Measurements from ENCODE around the gene IL17RB.

The IL17RB gene

DNA sequence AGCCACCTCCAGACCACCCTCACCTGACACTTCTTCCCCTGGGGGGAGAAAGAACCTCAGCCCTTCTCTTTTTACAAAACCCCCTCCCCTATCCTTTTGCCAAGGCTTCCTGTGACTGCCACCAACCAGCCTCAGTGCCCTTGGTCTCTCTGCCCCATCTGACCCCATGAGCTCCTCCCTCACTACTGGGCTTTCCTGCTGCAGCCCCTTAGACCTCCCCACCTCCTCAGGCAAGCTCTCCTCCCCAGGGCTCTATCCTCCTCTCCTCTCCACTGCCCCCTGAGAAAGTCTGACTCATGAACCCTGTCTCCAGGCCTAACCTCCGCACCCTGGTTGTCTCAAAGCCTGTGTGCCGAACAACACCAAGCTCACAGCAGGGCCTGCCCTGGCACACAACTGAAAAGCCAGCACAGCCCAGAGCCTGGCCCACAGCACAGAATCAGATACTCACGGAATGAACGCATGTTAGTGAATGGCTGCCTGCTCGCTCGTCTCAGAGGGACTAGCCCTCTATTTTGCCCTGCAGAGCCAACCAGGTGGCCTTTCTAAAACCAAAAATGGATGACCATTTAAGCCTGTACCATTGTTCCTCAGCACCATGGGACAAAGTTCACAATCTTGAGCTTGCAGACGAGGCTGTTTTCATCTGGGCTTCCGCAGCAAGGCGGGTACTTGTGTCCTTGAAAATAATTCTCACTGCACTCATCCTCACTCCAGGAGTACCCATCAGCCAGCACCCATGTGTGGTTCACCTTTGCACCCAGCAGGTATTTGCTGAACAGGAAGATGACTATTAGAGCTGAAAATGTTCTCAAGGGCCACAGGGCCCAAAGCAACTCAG is 1.9 kb upstream of the IL17RB start:
- 93 to 95% methylated on average over 7 to 8 of the region's 9 CpGs for WGBS, 2 experiments (ENCODE audit: insufficient coverage in 2 of 2)
- Histone ChIP-seq H3K9me3 (ENCODE audit: control insufficient read depth, low read length) (no peaks in the 10 kb centered on the region), H3K4me1 (ENCODE audit: control insufficient read depth, insufficient read depth, low read length, poor library complexity, severe bottlenecking) (no peaks in the 10 kb centered on the region), H3K4me3 (ENCODE audit: extremely low read depth, insufficient read depth, low read length, poor library complexity, severe bottlenecking) (no peak overlapping the region), H3K27ac (ENCODE audit: low read depth, low read length, severe bottlenecking) (no peak overlapping the region), H3K36me3 (ENCODE audit: control insufficient read depth, insufficient read depth, low read length) (no peaks in the 10 kb centered on the region)

DNA sequence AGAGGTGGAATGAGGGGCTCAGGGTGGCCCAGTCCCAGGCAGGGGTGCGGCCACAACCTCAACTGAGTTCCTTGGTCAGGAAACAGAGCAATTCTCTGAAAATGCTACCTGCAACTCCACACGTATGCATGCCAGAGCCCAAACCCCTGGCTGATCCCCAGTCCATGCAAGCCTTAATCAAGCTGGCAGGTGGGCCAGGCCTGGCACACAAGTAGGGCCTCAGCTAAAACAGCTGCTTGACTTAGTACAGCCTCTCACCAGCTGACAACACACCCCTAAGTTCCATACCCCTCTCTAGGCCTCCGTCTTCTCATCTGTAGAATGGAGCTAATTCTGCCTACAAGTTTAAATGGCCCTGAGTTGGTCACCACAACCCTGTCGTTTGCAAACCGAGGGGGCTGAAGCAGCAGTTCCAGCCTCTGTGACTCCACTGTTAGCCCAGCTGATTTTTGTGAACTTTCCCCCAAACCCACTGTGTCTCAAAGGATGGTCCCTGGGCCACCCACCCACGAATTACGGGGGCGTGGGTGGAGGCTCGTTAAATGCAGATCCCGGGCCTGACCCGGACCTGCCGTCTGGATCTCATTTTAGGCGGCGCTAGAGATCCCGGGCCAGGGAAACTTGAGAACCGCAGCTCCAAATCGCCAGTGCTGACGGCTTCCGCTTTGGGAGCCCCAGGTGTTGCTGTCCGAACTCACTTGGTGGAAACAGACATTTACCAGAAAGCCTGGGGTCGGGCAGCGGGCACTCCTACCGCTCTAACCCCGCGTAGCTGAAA is 1.1 kb upstream of the IL17RB start:
- H3K4me1 ChIP-seq (ENCODE audit: control insufficient read depth, insufficient read depth, low read length, poor library complexity, severe bottlenecking): no peaks in the 10 kb centered on the region
- peak overlapping the region; percentile 50 for H3K4me3 ChIP-seq (ENCODE audit: extremely low read depth, insufficient read depth, low read length, poor library complexity, severe bottlenecking)
- WGBS, 2 experiments (ENCODE audit: insufficient coverage in 2 of 2): 19% methylated on average over 25 of the region's 25 CpGs
- no peak overlapping the region for H3K27ac ChIP-seq (ENCODE audit: low read depth, low read length, severe bottlenecking)
- no peaks in the 10 kb centered on the region for H3K36me3 ChIP-seq (ENCODE audit: control insufficient read depth, insufficient read depth, low read length)
- H3K9me3 ChIP-seq (ENCODE audit: control insufficient read depth, low read length): no peaks in the 10 kb centered on the region

DNA sequence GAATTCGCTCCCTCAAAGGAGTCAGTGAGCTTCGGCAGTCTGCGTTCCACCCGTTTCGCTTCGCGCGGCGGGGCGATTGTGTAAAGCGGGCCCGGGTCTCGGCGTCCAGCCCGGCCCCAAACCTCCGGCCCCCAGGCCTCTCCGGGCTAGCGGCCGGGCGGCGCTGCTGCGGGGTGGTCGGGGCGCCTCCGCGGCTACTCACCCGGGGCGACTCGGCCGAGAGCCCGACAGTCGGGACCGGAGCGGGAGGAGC is 561 bp upstream of the IL17RB start:
- Histone ChIP-seq H3K27ac (ENCODE audit: low read depth, low read length, severe bottlenecking) (no peak overlapping the region), H3K9me3 (ENCODE audit: control insufficient read depth, low read length) (no peaks in the 10 kb centered on the region), H3K36me3 (ENCODE audit: control insufficient read depth, insufficient read depth, low read length) (no peaks in the 10 kb centered on the region), H3K4me3 (ENCODE audit: extremely low read depth, insufficient read depth, low read length, poor library complexity, severe bottlenecking) (peak overlapping the region; percentile 50), H3K4me1 (ENCODE audit: control insufficient read depth, insufficient read depth, low read length, poor library complexity, severe bottlenecking) (no peaks in the 10 kb centered on the region)
- WGBS, 2 experiments (ENCODE audit: insufficient coverage in 2 of 2): 1 to 2% methylated on average over 25 to 26 of the region's 34 CpGs

DNA sequence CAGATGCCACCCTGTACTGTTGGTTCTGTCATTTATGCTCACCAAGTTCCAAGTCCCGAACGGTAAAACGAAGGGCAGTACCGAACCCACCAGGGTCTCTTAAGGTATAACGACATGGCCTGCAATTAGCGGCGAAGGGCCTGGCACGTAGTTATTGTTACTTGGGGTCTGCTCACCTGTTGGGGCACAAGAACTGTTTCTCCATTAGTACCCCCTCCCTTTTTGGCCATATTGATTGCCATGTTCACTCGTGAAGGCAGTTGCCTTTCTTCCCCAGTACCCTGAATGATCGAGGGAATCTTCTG is 435 bp downstream of the IL17RB start:
- Histone ChIP-seq H3K4me1 (ENCODE audit: control insufficient read depth, insufficient read depth, low read length, poor library complexity, severe bottlenecking) (no peaks in the 10 kb centered on the region), H3K4me3 (ENCODE audit: extremely low read depth, insufficient read depth, low read length, poor library complexity, severe bottlenecking) (peak overlapping the region; percentile 50), H3K36me3 (ENCODE audit: control insufficient read depth, insufficient read depth, low read length) (no peaks in the 10 kb centered on the region), H3K9me3 (ENCODE audit: control insufficient read depth, low read length) (no peaks in the 10 kb centered on the region), H3K27ac (ENCODE audit: low read depth, low read length, severe bottlenecking) (no peak overlapping the region)
- WGBS, 2 experiments (ENCODE audit: insufficient coverage in 2 of 2): 76 to 78% methylated on average over 9 to 10 of the region's 10 CpGs

DNA sequence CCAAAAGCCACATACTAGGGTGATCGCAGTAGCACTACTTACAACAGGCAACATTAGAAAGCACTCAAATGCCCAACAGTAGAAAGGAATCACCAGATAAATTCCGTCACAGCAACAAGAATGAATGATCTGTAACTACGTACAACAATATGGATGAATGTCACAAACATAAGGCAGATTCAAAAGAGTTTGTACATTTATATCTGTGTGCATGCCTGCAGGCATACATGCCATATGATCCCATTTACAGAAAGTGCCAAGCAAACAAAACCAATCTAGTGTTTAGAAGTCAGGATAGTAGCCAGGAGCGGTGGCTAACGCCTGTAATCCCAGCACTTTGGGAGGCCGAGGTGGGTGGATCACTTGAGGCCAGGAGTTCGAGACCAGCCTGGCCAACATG is 3.5 kb downstream of the IL17RB start:
- Histone ChIP-seq H3K36me3 (ENCODE audit: control insufficient read depth, insufficient read depth, low read length) (no peaks in the 10 kb centered on the region), H3K4me3 (ENCODE audit: extremely low read depth, insufficient read depth, low read length, poor library complexity, severe bottlenecking) (no peak overlapping the region), H3K9me3 (ENCODE audit: control insufficient read depth, low read length) (no peaks in the 10 kb centered on the region), H3K4me1 (ENCODE audit: control insufficient read depth, insufficient read depth, low read length, poor library complexity, severe bottlenecking) (no peaks in the 10 kb centered on the region), H3K27ac (ENCODE audit: low read depth, low read length, severe bottlenecking) (no peak overlapping the region)
- WGBS, 2 experiments (ENCODE audit: insufficient coverage in 2 of 2): 95 to 100% methylated on average over 3 to 4 of the region's 7 CpGs

DNA sequence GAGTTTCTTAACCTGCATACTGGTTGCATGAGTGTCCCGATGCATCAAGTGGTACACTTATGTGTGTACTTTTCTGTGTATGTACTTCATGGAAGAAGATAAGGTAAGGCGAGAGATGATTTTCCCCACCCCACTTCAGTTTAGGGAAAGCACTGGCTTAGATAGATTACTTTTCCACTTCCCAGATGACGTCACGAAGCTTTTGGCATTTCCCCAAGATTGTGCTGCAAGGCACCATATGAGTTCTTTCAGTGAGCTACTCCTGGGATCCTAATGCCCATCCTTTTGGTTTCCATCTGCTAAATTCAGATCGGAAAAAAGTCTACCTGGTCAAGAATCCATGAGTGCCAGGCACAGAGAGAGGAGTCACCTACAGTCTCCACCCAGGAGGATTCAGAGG is 4.5 kb downstream of the IL17RB start:
- Histone ChIP-seq H3K9me3 (ENCODE audit: control insufficient read depth, low read length) (no peaks in the 10 kb centered on the region), H3K27ac (ENCODE audit: low read depth, low read length, severe bottlenecking) (no peak overlapping the region), H3K4me1 (ENCODE audit: control insufficient read depth, insufficient read depth, low read length, poor library complexity, severe bottlenecking) (no peaks in the 10 kb centered on the region), H3K36me3 (ENCODE audit: control insufficient read depth, insufficient read depth, low read length) (no peaks in the 10 kb centered on the region), H3K4me3 (ENCODE audit: extremely low read depth, insufficient read depth, low read length, poor library complexity, severe bottlenecking) (no peak overlapping the region)
- 88 to 94% methylated on average over 2 to 4 of the region's 5 CpGs for WGBS, 2 experiments (ENCODE audit: insufficient coverage in 2 of 2)

DNA sequence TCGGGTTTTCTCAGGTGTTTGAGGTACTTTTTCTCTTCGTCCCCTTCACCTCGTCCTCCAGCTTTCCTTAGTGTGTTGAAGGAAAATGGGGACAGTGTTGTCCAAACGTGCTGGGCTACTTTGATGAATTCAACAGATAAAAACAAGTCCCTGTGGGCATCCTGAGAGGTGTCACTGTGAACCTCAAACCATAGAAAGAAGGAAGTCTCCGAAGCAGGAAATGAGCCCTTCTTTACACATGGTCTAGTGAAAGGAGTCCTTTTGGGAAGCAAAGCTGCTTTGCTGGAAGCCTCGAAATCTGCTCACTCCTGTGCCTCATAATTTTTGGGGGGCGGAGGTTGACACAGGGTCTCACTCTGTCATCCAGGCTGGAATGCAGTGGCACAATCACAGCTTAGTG is 10.6 kb downstream of the IL17RB start:
- no peak overlapping the region for H3K27ac ChIP-seq (ENCODE audit: low read depth, low read length, severe bottlenecking)
- no peaks in the 10 kb centered on the region for H3K9me3 ChIP-seq (ENCODE audit: control insufficient read depth, low read length)
- peaks cover 30% of the 10 kb centered on the region for H3K36me3 ChIP-seq (ENCODE audit: control insufficient read depth, insufficient read depth, low read length)
- H3K4me3 ChIP-seq (ENCODE audit: extremely low read depth, insufficient read depth, low read length, poor library complexity, severe bottlenecking): no peak overlapping the region
- WGBS, 2 experiments (ENCODE audit: insufficient coverage in 2 of 2): 85 to 90% methylated on average over 4 of the region's 7 CpGs
- no peaks in the 10 kb centered on the region for H3K4me1 ChIP-seq (ENCODE audit: control insufficient read depth, insufficient read depth, low read length, poor library complexity, severe bottlenecking)

DNA sequence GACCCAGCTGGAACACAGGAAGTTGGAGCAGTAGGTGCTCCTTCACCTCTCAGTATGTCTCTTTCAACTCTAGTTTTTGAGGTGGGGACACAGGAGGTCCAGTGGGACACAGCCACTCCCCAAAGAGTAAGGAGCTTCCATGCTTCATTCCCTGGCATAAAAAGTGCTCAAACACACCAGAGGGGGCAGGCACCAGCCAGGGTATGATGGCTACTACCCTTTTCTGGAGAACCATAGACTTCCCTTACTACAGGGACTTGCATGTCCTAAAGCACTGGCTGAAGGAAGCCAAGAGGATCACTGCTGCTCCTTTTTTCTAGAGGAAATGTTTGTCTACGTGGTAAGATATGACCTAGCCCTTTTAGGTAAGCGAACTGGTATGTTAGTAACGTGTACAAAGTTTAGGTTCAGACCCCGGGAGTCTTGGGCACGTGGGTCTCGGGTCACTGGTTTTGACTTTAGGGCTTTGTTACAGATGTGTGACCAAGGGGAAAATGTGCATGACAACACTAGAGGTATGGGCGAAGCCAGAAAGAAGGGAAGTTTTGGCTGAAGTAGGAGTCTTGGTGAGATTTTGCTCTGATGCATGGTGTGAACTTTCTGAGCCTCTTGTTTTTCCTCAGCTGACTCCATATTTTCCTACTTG is 11.9 kb downstream of the IL17RB start:
- H3K4me1 ChIP-seq (ENCODE audit: control insufficient read depth, insufficient read depth, low read length, poor library complexity, severe bottlenecking): no peaks in the 10 kb centered on the region
- no peak overlapping the region for H3K4me3 ChIP-seq (ENCODE audit: extremely low read depth, insufficient read depth, low read length, poor library complexity, severe bottlenecking)
- H3K36me3 ChIP-seq (ENCODE audit: control insufficient read depth, insufficient read depth, low read length): peaks cover 42% of the 10 kb centered on the region
- WGBS, 2 experiments (ENCODE audit: insufficient coverage in 2 of 2): 87 to 92% methylated on average over 7 of the region's 7 CpGs
- no peaks in the 10 kb centered on the region for H3K9me3 ChIP-seq (ENCODE audit: control insufficient read depth, low read length)
- H3K27ac ChIP-seq (ENCODE audit: low read depth, low read length, severe bottlenecking): no peak overlapping the region

DNA sequence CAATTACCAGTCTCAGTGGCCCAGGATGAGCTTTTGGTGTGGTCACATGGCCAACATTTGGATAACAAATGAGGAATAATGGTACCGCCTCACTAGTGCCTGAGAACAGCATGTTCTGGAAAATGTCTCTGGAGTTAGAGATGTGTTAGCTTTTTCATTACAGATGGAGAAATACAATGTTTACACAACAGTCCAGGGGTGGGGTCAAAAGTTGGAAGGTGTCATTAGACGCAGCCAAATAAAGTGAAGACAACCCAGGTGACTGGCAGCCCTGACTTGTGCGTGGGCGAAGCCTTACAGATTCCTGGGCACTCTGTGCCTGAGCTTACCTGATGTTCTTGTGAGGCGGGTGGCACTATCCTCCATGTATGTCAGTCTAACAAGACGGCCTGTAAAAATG is 12.8 kb downstream of the IL17RB start:
- H3K36me3 ChIP-seq (ENCODE audit: control insufficient read depth, insufficient read depth, low read length): peaks cover 51% of the 10 kb centered on the region
- H3K4me1 ChIP-seq (ENCODE audit: control insufficient read depth, insufficient read depth, low read length, poor library complexity, severe bottlenecking): no peaks in the 10 kb centered on the region
- H3K4me3 ChIP-seq (ENCODE audit: extremely low read depth, insufficient read depth, low read length, poor library complexity, severe bottlenecking): no peak overlapping the region
- 96 to 100% methylated on average over 4 of the region's 6 CpGs for WGBS, 2 experiments (ENCODE audit: insufficient coverage in 2 of 2)
- H3K27ac ChIP-seq (ENCODE audit: low read depth, low read length, severe bottlenecking): no peak overlapping the region
- no peaks in the 10 kb centered on the region for H3K9me3 ChIP-seq (ENCODE audit: control insufficient read depth, low read length)

DNA sequence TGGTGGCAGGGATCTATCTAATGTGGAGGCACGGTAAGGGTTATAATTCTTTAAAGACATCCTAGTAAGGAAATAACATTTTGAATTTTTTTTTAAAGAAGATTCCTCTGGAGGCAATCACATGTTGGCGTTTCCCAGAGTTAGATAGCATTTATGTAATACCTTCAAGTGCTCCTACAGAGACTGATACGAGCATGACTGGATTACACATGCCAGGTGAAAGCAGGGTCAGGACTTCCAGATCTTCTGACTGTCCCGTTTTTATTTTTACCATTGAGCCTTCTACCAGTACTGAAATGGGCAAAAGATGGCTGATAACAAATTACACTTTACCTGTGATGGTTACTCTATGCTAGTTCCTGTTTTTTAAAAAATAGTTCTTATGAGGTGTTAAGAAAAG is 13.8 kb downstream of the IL17RB start:
- WGBS, 2 experiments (ENCODE audit: insufficient coverage in 2 of 2): 87 to 95% methylated on average over 2 to 3 of the region's 4 CpGs
- no peaks in the 10 kb centered on the region for H3K9me3 ChIP-seq (ENCODE audit: control insufficient read depth, low read length)

DNA sequence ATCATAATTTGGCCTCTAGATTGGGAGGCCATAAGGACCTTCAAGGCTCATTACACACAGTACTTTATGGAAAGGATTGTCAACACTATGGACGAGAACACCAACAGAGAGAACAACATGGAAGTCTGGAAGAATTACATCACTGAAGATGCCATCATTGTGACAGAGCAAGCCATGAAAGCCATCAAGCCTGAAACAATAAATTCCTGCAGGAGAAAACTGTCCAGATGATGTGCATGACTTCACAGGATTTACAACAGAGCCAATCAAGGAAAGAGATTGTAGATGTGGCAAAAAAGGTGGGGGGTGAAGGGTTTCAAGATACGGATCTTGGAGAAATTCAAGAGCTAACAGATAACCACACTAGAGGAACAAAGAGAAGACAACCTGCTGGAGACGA is 15.9 kb downstream of the IL17RB start:
- no peaks in the 10 kb centered on the region for H3K9me3 ChIP-seq (ENCODE audit: control insufficient read depth, low read length)
- no peaks in the 10 kb centered on the region for H3K4me1 ChIP-seq (ENCODE audit: control insufficient read depth, insufficient read depth, low read length, poor library complexity, severe bottlenecking)
- H3K36me3 ChIP-seq (ENCODE audit: control insufficient read depth, insufficient read depth, low read length): peaks cover 78% of the 10 kb centered on the region
- no peak overlapping the region for H3K27ac ChIP-seq (ENCODE audit: low read depth, low read length, severe bottlenecking)
- 87 to 88% methylated on average over 3 of the region's 3 CpGs for WGBS, 2 experiments (ENCODE audit: insufficient coverage in 2 of 2)
- no peak overlapping the region for H3K4me3 ChIP-seq (ENCODE audit: extremely low read depth, insufficient read depth, low read length, poor library complexity, severe bottlenecking)

More for the DNA sequence above, 13.8 kb downstream of the IL17RB start:
- no peaks in the 10 kb centered on the region for H3K4me1 ChIP-seq (ENCODE audit: control insufficient read depth, insufficient read depth, low read length, poor library complexity, severe bottlenecking)
- H3K4me3 ChIP-seq (ENCODE audit: extremely low read depth, insufficient read depth, low read length, poor library complexity, severe bottlenecking): no peak overlapping the region
- peaks cover 61% of the 10 kb centered on the region for H3K36me3 ChIP-seq (ENCODE audit: control insufficient read depth, insufficient read depth, low read length)
- H3K27ac ChIP-seq (ENCODE audit: low read depth, low read length, severe bottlenecking): no peak overlapping the region
